ENCODE data around the gene PARVG. TPM values are rescaled to one million over a fixed set of nuclear protein-coding genes. Genes with fewer than 3 reads are reported as not detected.

Gene PARVG
- total RNA-seq, 1 donor from 2014 or later, result not detected

GRCh38 chr22:44242946-44243724, 62.4 kb downstream of the PARVG start:
- DNase-seq (ENCODE audit: low read depth, low spot score), result no peak

DNA sequence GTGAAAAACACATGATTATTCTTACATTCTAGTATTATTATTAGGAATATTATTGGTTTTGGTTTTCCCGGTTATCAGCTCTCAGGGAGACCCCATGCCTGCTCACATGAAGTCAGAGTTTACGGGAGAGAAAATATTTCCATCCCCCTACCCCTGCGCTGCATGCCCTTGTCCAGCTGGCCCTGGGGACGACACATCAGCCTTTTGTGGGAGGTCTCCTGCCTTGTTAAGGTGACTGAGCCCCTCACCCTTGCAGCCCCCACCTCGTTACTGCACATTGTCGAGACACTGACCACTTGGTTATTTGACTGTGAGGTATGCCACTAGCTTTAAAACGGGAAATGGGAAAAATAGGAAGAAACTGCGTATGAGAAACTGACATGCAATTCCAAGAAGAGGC, 63.0 kb downstream of the PARVG start:
- DNase-seq (ENCODE audit: low read depth, low spot score), result no peak

DNA sequence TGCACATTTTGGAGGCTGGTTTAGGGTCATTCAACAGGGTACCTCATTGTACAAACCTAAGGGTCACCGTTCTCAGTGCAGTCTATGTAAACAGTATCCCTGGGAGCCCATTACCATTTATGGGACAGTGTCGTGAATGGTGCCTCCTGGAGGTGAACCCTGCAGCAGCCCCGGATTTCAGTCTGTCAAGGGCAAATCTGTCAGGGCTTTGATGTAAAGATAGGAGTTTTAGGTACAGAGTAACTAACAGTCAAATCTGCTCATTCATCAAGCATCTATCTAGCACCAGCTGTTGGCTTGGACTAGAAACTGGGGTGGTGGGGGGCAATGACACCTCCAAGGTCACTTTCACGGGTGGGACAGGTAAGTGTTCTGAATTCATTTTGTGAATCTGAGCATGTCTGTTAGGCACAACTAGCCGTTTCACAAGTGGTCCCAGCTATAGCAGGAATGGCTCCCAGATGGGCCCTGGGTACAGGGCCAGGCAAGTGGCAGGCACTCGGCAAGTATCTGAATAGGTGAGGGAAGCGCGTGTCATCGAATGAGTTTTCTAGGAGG, 63.6 kb downstream of the PARVG start:
- DNase-seq (ENCODE audit: low read depth, low spot score), result no peak

GRCh38 chr22:44245438-44245837, 64.7 kb downstream of the PARVG start:
- no peak for DNase-seq (ENCODE audit: low read depth, low spot score)

- no peak for DNase-seq (ENCODE audit: low read depth, low spot score)
Measured at GRCh38 chr22:44245867-44246266, 65.1 kb downstream of the PARVG start.

DNA sequence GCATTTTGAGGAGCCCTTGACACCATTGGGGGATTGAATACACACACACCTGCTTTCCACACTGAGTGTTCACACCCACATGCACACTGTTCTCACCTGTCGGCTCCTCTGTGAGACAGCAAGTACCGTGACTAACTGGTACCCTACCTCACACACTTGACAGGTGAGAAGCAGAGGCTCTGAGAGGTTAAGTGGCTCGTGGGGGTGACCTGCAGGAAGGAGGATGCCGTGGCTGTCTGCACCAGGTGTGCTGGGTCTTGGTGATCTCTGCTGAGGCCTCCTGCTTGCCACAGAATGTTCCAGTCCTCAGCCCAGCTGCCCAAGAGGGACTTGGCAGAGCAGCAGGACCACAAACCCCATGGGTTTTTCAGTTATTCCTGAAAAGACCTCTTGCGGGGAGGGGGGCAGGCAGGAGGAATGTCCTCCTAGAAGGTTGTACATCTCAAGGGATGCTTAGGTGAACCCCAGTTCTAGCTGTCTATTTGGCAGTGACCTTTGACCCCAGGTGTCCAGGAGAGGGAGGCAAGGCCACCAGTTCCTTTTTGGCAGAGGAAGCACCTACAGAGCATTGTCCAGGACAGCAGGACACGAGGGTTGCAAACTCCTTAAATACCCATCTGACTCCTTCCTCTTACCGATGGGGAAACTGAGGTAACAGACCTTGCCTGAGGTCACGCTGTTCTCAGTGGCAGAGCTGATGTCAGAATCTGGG, 66.0 kb downstream of the PARVG start:
- DNase-seq (ENCODE audit: low read depth, low spot score), result no peak

DNA sequence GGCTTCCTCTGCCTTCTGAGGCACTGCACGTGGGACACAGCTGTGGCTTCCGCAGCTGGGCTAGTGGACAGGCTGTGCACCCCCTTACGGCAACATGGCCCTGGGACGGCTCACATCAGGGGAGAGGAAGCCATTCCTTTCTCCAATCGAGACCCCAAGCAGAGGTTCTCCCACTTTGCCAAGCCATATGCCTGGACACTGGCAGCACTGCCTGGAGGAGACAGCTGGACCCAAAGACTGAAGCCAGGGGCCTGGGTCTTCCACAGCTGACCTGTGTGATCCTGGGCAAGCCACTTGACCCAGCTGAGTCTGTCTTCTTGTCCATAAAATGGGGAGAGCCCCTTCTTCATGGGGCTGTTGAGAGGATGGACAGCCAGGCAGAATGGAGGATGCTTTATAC, 66.6 kb downstream of the PARVG start:
- no peak for DNase-seq (ENCODE audit: low read depth, low spot score)

DNA sequence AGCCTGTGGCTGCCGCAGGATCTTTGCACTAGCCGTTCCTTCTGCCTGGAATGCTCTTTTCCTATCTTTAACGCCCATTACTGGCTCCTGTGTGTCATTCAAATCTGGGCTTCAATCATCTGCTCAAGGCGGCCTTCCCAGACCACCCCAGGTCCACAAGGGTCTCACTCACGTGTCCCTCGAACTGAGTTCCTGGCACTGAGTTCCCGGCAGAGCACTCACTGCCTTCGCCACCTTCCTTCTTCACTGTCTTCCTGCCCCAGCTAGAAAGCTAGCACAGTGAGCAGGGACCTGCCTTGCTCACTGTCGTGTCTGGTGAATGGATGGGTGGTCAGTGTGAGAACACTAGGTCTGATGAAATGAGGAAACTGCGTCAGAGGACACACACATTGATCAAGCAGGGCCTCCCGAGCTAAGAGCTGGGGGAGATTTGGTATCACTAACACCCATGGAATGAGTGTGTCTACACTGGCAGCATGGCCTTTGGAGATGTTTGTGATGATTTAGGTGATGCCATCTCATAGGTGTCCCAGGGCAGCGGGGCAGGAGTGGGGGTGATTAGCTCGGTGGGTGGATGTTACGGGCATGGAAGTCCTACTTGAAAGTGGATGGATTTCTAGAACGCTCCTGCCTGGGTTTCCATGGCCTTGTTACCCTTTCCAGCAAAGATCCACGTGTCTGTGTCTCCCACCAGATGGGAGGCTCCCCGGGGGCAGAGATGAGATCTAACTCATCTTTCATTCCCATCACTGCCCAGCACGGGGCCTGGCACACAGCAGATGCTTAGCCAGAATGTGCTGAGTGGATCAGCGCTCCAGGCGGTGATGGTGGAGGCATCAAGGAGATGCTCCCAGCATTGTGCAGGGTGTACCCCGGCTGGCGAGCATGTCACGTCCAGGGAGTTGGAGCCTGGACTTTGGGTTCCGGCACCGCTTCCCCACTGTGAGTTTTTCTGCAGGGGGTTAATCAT, 67.5 kb downstream of the PARVG start:
- DNase-seq (ENCODE audit: low read depth, low spot score), result no peak

- DNase-seq (ENCODE audit: low read depth, low spot score), result no peak
Measured at GRCh38 chr22:44248926-44249325, 68.2 kb downstream of the PARVG start.

- DNase-seq (ENCODE audit: low read depth, low spot score), result no peak
Measured at GRCh38 chr22:44249376-44250147, 68.8 kb downstream of the PARVG start.

DNA sequence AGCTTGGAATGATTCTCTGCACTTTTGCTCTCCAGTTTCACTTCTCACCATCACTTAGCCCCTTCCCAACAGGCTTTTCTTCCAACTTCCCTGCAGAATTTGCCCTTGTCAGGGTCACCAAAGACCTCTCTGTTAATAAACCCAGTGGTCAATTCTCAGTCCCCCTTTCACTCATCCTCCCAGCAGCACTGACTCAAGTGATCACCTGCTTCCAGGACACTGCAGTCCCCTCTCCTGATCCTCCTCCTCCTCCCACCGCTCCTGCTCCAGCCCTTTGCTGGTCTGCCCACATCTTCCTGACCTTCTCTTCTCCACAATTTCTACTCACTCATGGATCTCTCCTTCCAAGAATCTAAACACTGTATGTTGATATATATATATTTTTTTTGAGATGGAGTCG, 74.1 kb downstream of the PARVG start:
- DNase-seq (ENCODE audit: low read depth, low spot score), result no peak

DNA sequence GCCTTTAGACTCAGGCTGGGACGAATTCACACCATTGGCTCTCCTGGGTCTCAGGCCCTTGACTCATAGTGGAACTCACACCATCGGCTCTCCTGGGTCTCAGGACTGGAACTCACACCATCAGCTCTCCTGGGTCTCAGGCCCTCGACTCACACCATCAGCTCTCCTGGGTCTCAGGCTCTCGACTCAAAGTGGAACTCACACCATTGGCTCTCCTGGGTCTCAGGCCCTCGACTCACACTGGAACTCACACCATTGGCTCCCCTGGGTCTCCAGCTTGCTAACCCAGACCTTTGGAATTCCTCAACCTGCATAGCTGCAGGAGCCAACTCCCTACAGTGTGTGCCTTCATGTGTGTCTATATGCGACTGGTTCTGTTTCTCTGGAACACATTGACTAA, 75.4 kb downstream of the PARVG start:
- DNase-seq (ENCODE audit: low read depth, low spot score), result no peak

GRCh38 chr22:44256556-44257485, 76.1 kb downstream of the PARVG start:
- no peak for DNase-seq (ENCODE audit: low read depth, low spot score)

Other genes with a start within 250 kb of the PARVG start
- 57.3 and 59.2 TPM in 2 replicates for gene SAMM50, start 225.5 kb upstream of the PARVG start, total RNA-seq
- 128 and 140 TPM in 2 replicates for gene PARVB, start 156.6 kb upstream of the PARVG start, total RNA-seq
- under 0.01 TPM in 1 of 2 replicates, not detected in the other for gene SHISAL1, start 132.0 kb downstream of the PARVG start, total RNA-seq

Data from pulmonary artery endothelial cell (primary cell).